ENCODE data around the gene UNC45A. TPM values are rescaled to one million over a fixed set of nuclear protein-coding genes. Genes with fewer than 3 reads are reported as not detected.

UNC45A gene
- total and polyA plus RNA-seq, 2 of the 13 experiments (the other 11 are each of a cell fraction or from before 2014, with no cell fraction given): 33.8 to 39.7 TPM

DNA sequence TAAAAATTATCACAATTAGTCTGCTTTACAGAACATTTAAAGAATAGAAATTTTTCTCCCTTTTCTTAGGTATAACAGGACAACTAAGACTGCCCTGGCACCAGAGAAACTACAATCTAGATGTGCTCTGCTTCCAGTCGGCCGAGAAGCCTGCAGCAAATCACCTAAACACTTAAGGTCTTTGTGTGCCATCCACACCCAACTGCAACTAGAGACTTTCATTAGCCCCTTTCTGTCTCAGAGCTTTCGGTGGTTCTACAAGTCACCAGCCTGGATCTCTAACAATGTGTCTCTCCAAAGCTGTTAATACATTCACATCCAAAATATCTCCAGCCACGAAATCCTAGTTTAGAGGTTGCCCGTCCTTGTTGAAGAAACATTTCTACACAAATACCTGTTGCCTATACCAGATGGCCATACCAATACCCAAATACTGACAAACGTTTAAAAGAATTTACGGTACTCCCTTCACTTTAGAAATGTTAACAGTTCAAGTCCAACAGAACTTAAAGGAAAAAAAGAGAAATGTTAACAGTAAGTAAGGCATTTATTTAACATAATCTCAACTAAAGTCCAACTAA is 52.6 kb downstream of the UNC45A start:
- no peak overlapping the region for H3K4me2 ChIP-seq (ENCODE audit: low read depth, low read length)
- H2AFZ ChIP-seq (ENCODE audit: low read length): no peak overlapping the region
- H3K27ac ChIP-seq (ENCODE audit: extremely low read length, insufficient read depth, low read length): no peak overlapping the region
- H3K36me3 ChIP-seq (replicated peaks in 1 of 2; ENCODE audit: control insufficient read depth in 1 of 2, insufficient read depth in 2 of 2, low read length in 2 of 2): peaks cover 3 to 26% of the 10 kb centered on the region in 2 experiments; a peak in 3 of 5 replicates
- no peak overlapping the region for H3K4me3 ChIP-seq (replicated peaks in 1 of 3; ENCODE audit: insufficient read depth in 1 of 3, low read depth in 2 of 3, low read length in 3 of 3)
- POLR2A ChIA-PET: interaction anchor here (0.8 kb wide), 1 partner anchor 58 kb away, joined by 3 read pairs; no protein-coding TSS in a partner anchor
- CTCF ChIA-PET (ENCODE audit: low intra/inter-chr PET ratio, low total read pairs): no interaction called here
- in situ Hi-C loops (cut with HindIII; ENCODE audit: extremely low pct_ligation_motif_present, low pct_unique_long_range_greater_than_20kb) (no loop called here), intact Hi-C loops (cut with micrococcal nuclease; ENCODE audit: unreplicated experiment) (no loop called here)
- H3K79me2 ChIP-seq (ENCODE audit: insufficient read depth, low read length): peaks cover 77% of the 10 kb centered on the region
- BruUV-seq (replicated peaks): no TSS peak
- H3K27me3 ChIP-seq (ENCODE audit: control insufficient read depth in 1 of 2, insufficient read depth in 2 of 2, low read length in 2 of 2): no peaks in the 10 kb centered on the region
- no peak for FAIRE-seq
- no peak overlapping the region for H3K9ac ChIP-seq (ENCODE audit: insufficient read depth, low read depth, low read length)
- H4K20me1 ChIP-seq (ENCODE audit: insufficient read depth, low read length): peaks cover 7% of the 10 kb centered on the region
- WGBS (ENCODE audit: low lambda C conversion rate): 88% methylated on average over 7 of the region's 7 CpGs
- H3K4me1 ChIP-seq (ENCODE audit: insufficient read depth, low read length): peaks cover 33% of the 10 kb centered on the region
- no peaks in the 10 kb centered on the region for H3K9me3 ChIP-seq (ENCODE audit: low read length)
- no peak for ATAC-seq
- no peak for DNase-seq (ENCODE audit: low spot score)
- TF ChIP-seq FIP1L1 (IDR thresholded peaks at IDR 0.05; ENCODE audit: borderline replicate concordance, insufficient read depth, low read depth, low read length) (no peak), GATAD2A (CRISPR knock-in tag; IDR thresholded peaks at IDR 0.05) (no peak)

DNA sequence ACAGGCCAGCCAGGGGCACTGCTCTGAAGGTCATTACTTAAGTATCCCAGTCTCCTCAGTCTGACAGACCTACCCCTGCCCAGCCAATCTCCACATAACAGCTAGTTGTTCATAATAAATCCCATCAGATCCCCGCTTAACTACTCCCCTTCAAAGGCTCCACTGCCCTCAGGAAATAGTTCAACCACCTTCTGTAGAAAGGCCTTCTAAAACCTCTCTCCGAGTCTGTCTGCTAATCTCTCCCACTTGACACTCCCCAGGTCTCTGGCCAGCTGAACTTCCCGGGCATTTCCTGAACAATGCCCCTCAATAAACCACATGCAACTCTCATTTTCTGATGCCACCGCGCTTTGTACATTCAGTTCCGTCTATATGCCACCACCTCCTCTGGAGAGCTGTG is 53.2 kb downstream of the UNC45A start:
- Histone ChIP-seq H3K36me3 (replicated peaks in 1 of 2; ENCODE audit: control insufficient read depth in 1 of 2, insufficient read depth in 2 of 2, low read length in 2 of 2) (peaks cover 3 to 20% of the 10 kb centered on the region in 2 experiments; a peak in 3 of 5 replicates), H4K20me1 (ENCODE audit: insufficient read depth, low read length) (peaks cover 7% of the 10 kb centered on the region), H2AFZ (ENCODE audit: low read length) (no peak overlapping the region), H3K9ac (ENCODE audit: insufficient read depth, low read depth, low read length) (no peak overlapping the region), H3K27ac (ENCODE audit: extremely low read length, insufficient read depth, low read length) (peak overlapping the region; percentile 18), H3K4me3 (replicated peaks in 1 of 3; ENCODE audit: insufficient read depth in 1 of 3, low read depth in 2 of 3, low read length in 3 of 3) (no peak overlapping the region), H3K27me3 (ENCODE audit: control insufficient read depth in 1 of 2, insufficient read depth in 2 of 2, low read length in 2 of 2) (no peaks in the 10 kb centered on the region), H3K79me2 (ENCODE audit: insufficient read depth, low read length) (peaks cover 83% of the 10 kb centered on the region), H3K9me3 (ENCODE audit: low read length) (no peaks in the 10 kb centered on the region), H3K4me2 (ENCODE audit: low read depth, low read length) (peak overlapping the region; percentile 27; the same call in 1 of the 2 replicates), H3K4me1 (ENCODE audit: insufficient read depth, low read length) (peaks cover 34% of the 10 kb centered on the region)
- DNase-seq (ENCODE audit: low spot score): no peak
- ATAC-seq: peak; percentile 39
- intact Hi-C loops (cut with micrococcal nuclease; ENCODE audit: unreplicated experiment) (no loop called here), in situ Hi-C loops (cut with HindIII; ENCODE audit: extremely low pct_ligation_motif_present, low pct_unique_long_range_greater_than_20kb) (no loop called here)
- no peak for FAIRE-seq
- TF ChIP-seq PCBP2 (optimal IDR thresholded peaks at IDR 0.05; ENCODE audit: low read depth, low read length, poor library complexity, severe bottlenecking): no peak
- TF ChIP-seq, protein P1, sequence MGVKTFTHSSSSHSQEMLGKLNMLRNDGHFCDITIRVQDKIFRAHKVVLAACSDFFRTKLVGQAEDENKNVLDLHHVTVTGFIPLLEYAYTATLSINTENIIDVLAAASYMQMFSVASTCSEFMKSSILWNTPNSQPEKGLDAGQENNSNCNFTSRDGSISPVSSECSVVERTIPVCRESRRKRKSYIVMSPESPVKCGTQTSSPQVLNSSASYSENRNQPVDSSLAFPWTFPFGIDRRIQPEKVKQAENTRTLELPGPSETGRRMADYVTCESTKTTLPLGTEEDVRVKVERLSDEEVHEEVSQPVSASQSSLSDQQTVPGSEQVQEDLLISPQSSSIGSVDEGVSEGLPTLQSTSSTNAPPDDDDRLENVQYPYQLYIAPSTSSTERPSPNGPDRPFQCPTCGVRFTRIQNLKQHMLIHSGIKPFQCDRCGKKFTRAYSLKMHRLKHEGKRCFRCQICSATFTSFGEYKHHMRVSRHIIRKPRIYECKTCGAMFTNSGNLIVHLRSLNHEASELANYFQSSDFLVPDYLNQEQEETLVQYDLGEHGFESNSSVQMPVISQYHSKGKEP (CRISPR knock-in tag; IDR thresholded peaks at IDR 0.05): no peak
- no peak for TF ChIP-seq MAFF (IDR thresholded peaks at IDR 0.05; ENCODE audit: low read depth, low read length)
- no peak for TF ChIP-seq ZNF607 (CRISPR knock-in tag; IDR thresholded peaks at IDR 0.05; ENCODE audit: borderline replicate concordance)
- TF ChIP-seq KLF15 (CRISPR knock-in tag; IDR thresholded peaks at IDR 0.05; ENCODE audit: borderline replicate concordance): no peak
- no peak for TF ChIP-seq ASH2L (IDR thresholded peaks at IDR 0.05; ENCODE audit: insufficient read length, low read depth, low read length)
- TF ChIP-seq SRY (CRISPR knock-in tag; IDR thresholded peaks at IDR 0.05): no peak
- 89% methylated on average over 6 of the region's 6 CpGs for WGBS (ENCODE audit: low lambda C conversion rate)
- BruUV-seq (replicated peaks): no TSS peak
- ChIA-PET POLR2A (no interaction called here), CTCF (ENCODE audit: low intra/inter-chr PET ratio, low total read pairs) (no interaction called here)

All from HepG2 (cell line).